ENCODE measurements around the gene NR2E1. TPM values are rescaled to one million over a fixed set of nuclear protein-coding genes. Genes with fewer than 3 reads are reported as not detected.

The NR2E1 gene
- total and polyA plus RNA-seq, 8 donors: not detected

GRCh38 chr6:108175176-108175591, 9.4 kb downstream of the NR2E1 start:
- Histone ChIP-seq H3K36me3 (no peaks in the 10 kb centered on the region), H3K27me3 (peaks cover 25 to 97% (median 66%) of the 10 kb centered on the region in 3 donors), H3K27ac (no peak overlapping the region), H3K4me3 (peak overlapping the region; percentile 22 to 43 (median 32)), H3K4me1 (peaks cover 7 to 36% (median 27%) of the 10 kb centered on the region in 4 donors), H3K9me3 (peaks cover 0 to 7% (median 0%) of the 10 kb centered on the region in 4 donors)
- intact Hi-C loops (cut with DNase I; ENCODE audit: low total_unique reads): no loop called here
- TF ChIP-seq POLR2A (IDR thresholded peaks at IDR 0.05) (no peak), EP300 (IDR thresholded peaks at IDR 0.05) (no peak), CTCF (IDR thresholded peaks at IDR 0.05) (no peak), POLR2AphosphoS5 (IDR thresholded peaks at IDR 0.05) (no peak)
- 10 to 25% (median 18%) methylated on average over 14 to 22 of the region's 22 CpGs for WGBS, 5 donors
- DNase-seq: no peak

- DNase-seq: peak in 1 of 2 donors; percentile 28
- peaks cover 25 to 93% (median 60%) of the 10 kb centered on the region in 3 donors for H3K27me3 ChIP-seq
- WGBS, 5 donors: 2 to 6% (median 3%) methylated on average over 23 to 38 of the region's 38 CpGs
- intact Hi-C loops (cut with DNase I; ENCODE audit: low total_unique reads): no loop called here
- H3K4me1 ChIP-seq: peaks cover 7 to 31% (median 24%) of the 10 kb centered on the region in 4 donors
- peaks cover 0 to 7% (median 0%) of the 10 kb centered on the region in 4 donors for H3K9me3 ChIP-seq
- H3K27ac ChIP-seq: no peak overlapping the region
- TF ChIP-seq CTCF (IDR thresholded peaks at IDR 0.05): peak in 3 of 7 experiments; percentile 3 to 10 (median 6)
- no peak for TF ChIP-seq POLR2AphosphoS5 (IDR thresholded peaks at IDR 0.05)
- no peaks in the 10 kb centered on the region for H3K36me3 ChIP-seq
- H3K4me3 ChIP-seq: peak overlapping the region; percentile 22 to 43 (median 32)
Observed at GRCh38 chr6:108175592-108176279, 9.9 kb downstream of the NR2E1 start.

- TF ChIP-seq CTCF (IDR thresholded peaks at IDR 0.05): no peak
- TF ChIP-seq EP300 (IDR thresholded peaks at IDR 0.05): no peak
- no peak for TF ChIP-seq POLR2A (IDR thresholded peaks at IDR 0.05)
- TF ChIP-seq POLR2AphosphoS5 (IDR thresholded peaks at IDR 0.05): no peak
- peak in 1 of 2 donors; percentile 29 for DNase-seq
- no peak overlapping the region for H3K27ac ChIP-seq
- H3K36me3 ChIP-seq: no peaks in the 10 kb centered on the region
- H3K4me3 ChIP-seq: peak overlapping the region; percentile 22 to 43 (median 32)
- intact Hi-C loops (cut with DNase I; ENCODE audit: low total_unique reads): no loop called here
- H3K4me1 ChIP-seq: peaks cover 7 to 26% (median 22%) of the 10 kb centered on the region in 4 donors
- WGBS, 5 donors: 9 to 34% (median 12%) methylated on average over 13 to 46 of the region's 46 CpGs
- H3K9me3 ChIP-seq: peaks cover 0 to 7% (median 0%) of the 10 kb centered on the region in 4 donors
- peaks cover 25 to 93% (median 53%) of the 10 kb centered on the region in 3 donors for H3K27me3 ChIP-seq
Observed at GRCh38 chr6:108176281-108177089, 10.7 kb downstream of the NR2E1 start.

- H3K27ac ChIP-seq: no peak overlapping the region
- no peak overlapping the region for H3K4me3 ChIP-seq
- H3K36me3 ChIP-seq: no peaks in the 10 kb centered on the region
- WGBS, 5 donors: 33 to 50% (median 44%) methylated on average over 4 of the region's 4 CpGs
- TF ChIP-seq POLR2AphosphoS5 (IDR thresholded peaks at IDR 0.05): no peak
- TF ChIP-seq CTCF (IDR thresholded peaks at IDR 0.05): no peak
- no peak for TF ChIP-seq EP300 (IDR thresholded peaks at IDR 0.05)
- TF ChIP-seq POLR2A (IDR thresholded peaks at IDR 0.05): no peak
- H3K4me1 ChIP-seq: peaks cover 7 to 20% (median 19%) of the 10 kb centered on the region in 4 donors
- intact Hi-C loops (cut with DNase I; ENCODE audit: low total_unique reads): no loop called here
- no peaks in the 10 kb centered on the region for H3K9me3 ChIP-seq
- DNase-seq: no peak
- H3K27me3 ChIP-seq: peaks cover 14 to 60% (median 30%) of the 10 kb centered on the region in 3 donors
Observed at GRCh38 chr6:108179741-108180140, 13.9 kb downstream of the NR2E1 start.

Data from stomach (tissue), 9 donors.